SK-N-SH (cell line): ENCODE results near the gene PTEN. TPM values are rescaled to one million over a fixed set of nuclear protein-coding genes. Genes with fewer than 3 reads are reported as not detected.

Experiments
- CTCF ChIA-PET: fragments of 300-600, 350-600 bp; formaldehyde crosslinking; extraction: SDS; loops from one replicate; lab custom pipeline; 2021; lab: Yijun Ruan, JAX
- POLR2A ChIA-PET: fragments of 350-600 bp; sonication (Branson Sonifier 250); formaldehyde crosslinking; extraction: SDS; loops from one replicate; lab custom pipeline; 2020; ENCODE audit warnings: antibody characterized with exemption, inconsistent platforms; lab: Yijun Ruan, JAX
- DNase-seq: peaks from one replicate; pipeline ENCODE4 v3.0.0; 2012
- H2AFZ ChIP-seq: fragments of 200-600 bp; sonication (generic); 2 replicates; pipeline ENCODE4 v1.8.1; 2016; ENCODE audit warnings: antibody characterized with exemption, mild to moderate bottlenecking, low read depth
- H3F3A ChIP-seq: fragments of 200-600 bp; sonication (generic); replicated peaks from 2 replicates; pipeline ENCODE3; 2016; ENCODE audit warnings: antibody characterized with exemption, mild to moderate bottlenecking; ENCODE audit not compliant: insufficient read depth
- H3K27ac ChIP-seq, 2 experiments: fragments of 200-500 bp in 1 of 2; fragments of 200-600 bp in 1 of 2; sonication (Bioruptor generic) in 1 of 2; sonication (generic), shearing (Covaris generic) in 1 of 2; 2 replicates each; pipeline versions ENCODE4 v1.5.1 to v1.6.1; 2014 to 2016; ENCODE audit warnings: low read depth in 2 of 2, inconsistent platforms in 1 of 2, low read length in 1 of 2, mild to moderate bottlenecking in 1 of 2, mixed read lengths in 1 of 2
- H3K27me3 ChIP-seq: fragments of 200-600 bp; sonication (generic), shearing (Covaris generic); 2 replicates; pipeline ENCODE4 v1.6.1; 2016; ENCODE audit warnings: mixed run types; ENCODE audit not compliant: insufficient read depth
- H3K36me3 ChIP-seq, 2 experiments: fragments of 200-500 bp in 1 of 2; fragments of 200-600 bp in 1 of 2; sonication (Bioruptor generic) in 1 of 2; sonication (generic) in 1 of 2; replicated peaks in 1 of 2; 2 replicates each; pipeline versions ENCODE3 to v1.5.1; 2014 to 2016; ENCODE audit warnings: low read length in 1 of 2, mild to moderate bottlenecking in 1 of 2; ENCODE audit not compliant: insufficient read depth in 2 of 2, control insufficient read depth in 1 of 2
- H3K4me1 ChIP-seq, 2 experiments: fragments of 200-500 bp in 1 of 2; fragments of 200-600 bp in 1 of 2; sonication (Bioruptor generic) in 1 of 2; sonication (generic), shearing (Covaris generic) in 1 of 2; 2 replicates each; pipeline versions ENCODE4 v1.5.1 to v1.6.1; 2014 to 2016; ENCODE audit warnings: low read depth in 1 of 2, low read length in 1 of 2, mixed run types in 1 of 2; ENCODE audit not compliant: insufficient read depth in 2 of 2, control insufficient read depth in 1 of 2
- H3K4me2 ChIP-seq: fragments of 200-600 bp; sonication (generic), shearing (Covaris generic); 2 replicates; pipeline ENCODE4 v1.6.1; 2017; ENCODE audit warnings: mixed run types
- H3K4me3 ChIP-seq, 2 experiments: fragments of 200-500 bp in 1 of 2; fragments of 200-600 bp in 1 of 2; sonication (Bioruptor generic) in 1 of 2; sonication (generic), shearing (Covaris generic) in 1 of 2; 2 replicates each; pipeline versions ENCODE4 v1.5.1 to v1.8.1; 2014 to 2016; ENCODE audit warnings: low read depth in 2 of 2, inconsistent platforms in 1 of 2, low read length in 1 of 2, mild to moderate bottlenecking in 1 of 2, mixed read lengths in 1 of 2, moderate library complexity in 1 of 2
- H3K79me2 ChIP-seq: fragments of 200-600 bp; sonication (generic); 2 replicates; pipeline ENCODE4 v1.8.1; 2017; ENCODE audit warnings: mild to moderate bottlenecking; ENCODE audit not compliant: insufficient read depth
- H3K9ac ChIP-seq: fragments of 200-600 bp; sonication (generic); 2 replicates; pipeline ENCODE4 v1.6.1; 2017; ENCODE audit warnings: mixed run types
- H3K9me2 ChIP-seq: fragments of 200-600 bp; sonication (generic); 2 replicates; pipeline ENCODE4 v1.6.1; 2017; ENCODE audit warnings: mixed run types
- H3K9me3 ChIP-seq: fragments of 200-600 bp; sonication (generic); 2 replicates; pipeline ENCODE4 v1.6.1; 2017; ENCODE audit warnings: mixed run types, mild to moderate bottlenecking, moderate library complexity
- H4K20me1 ChIP-seq: fragments of 200-600 bp; sonication (generic); 2 replicates; pipeline ENCODE4 v1.6.1; 2017; ENCODE audit warnings: mild to moderate bottlenecking, mixed run types; ENCODE audit not compliant: insufficient read depth
- CHD2 ChIP-seq: fragments of 150-350 bp; IDR thresholded peaks from 2 replicates; pipeline ENCODE4 v1.6.1; 2018; ENCODE audit warnings: low read length; ENCODE audit not compliant: partially characterized antibody
- CTCF ChIP-seq: fragments of 200-600 bp; sonication (generic); IDR thresholded peaks from 2 replicates; pipeline ENCODE4 v1.6.1; 2017; ENCODE audit warnings: antibody characterized with exemption, mild to moderate bottlenecking, moderate library complexity
- ELF1 ChIP-seq: IDR thresholded peaks from 2 replicates; pipeline ENCODE4 v1.4.0; 2012
- EP300 ChIP-seq, 2 experiments: IDR thresholded peaks; 2 replicates each; pipeline versions ENCODE4 v1.4.0 to v1.6.1; 2012; ENCODE audit warnings: borderline replicate concordance in 1 of 2, low read depth in 1 of 2, low read length in 1 of 2
- EZH2phosphoT487 ChIP-seq: fragments of 200-600 bp; sonication (generic); IDR thresholded peaks from 2 replicates; pipeline ENCODE4 v1.6.1; 2017; ENCODE audit warnings: low read depth, mixed run types, mild to moderate bottlenecking, antibody characterized with exemption, moderate library complexity, borderline replicate concordance
- FOXM1 ChIP-seq: IDR thresholded peaks from 2 replicates; pipeline ENCODE4 v1.4.0; 2012; ENCODE audit warnings: low read depth, mild to moderate bottlenecking
- GATA2 ChIP-seq: sonication (generic); formaldehyde crosslinking; IDR thresholded peaks from 2 replicates; pipeline ENCODE4 v1.5.0; 2020; ENCODE audit warnings: mild to moderate bottlenecking, missing genetic modification reagents
- JUND ChIP-seq: IDR thresholded peaks from 2 replicates; pipeline ENCODE4 v1.4.0; 2012
- MAX ChIP-seq: IDR thresholded peaks from 2 replicates; pipeline ENCODE4 v1.4.0; 2012; ENCODE audit warnings: low read depth
- MEF2A ChIP-seq: IDR thresholded peaks from 2 replicates; pipeline ENCODE4 v1.4.0; 2012; ENCODE audit warnings: low read depth, borderline replicate concordance
- NRF1 ChIP-seq: IDR thresholded peaks from 2 replicates; pipeline ENCODE4 v1.6.1; 2012; ENCODE audit warnings: low read depth, mild to moderate bottlenecking, low read length
- PBX3 ChIP-seq: IDR thresholded peaks from 2 replicates; pipeline ENCODE4; 2012
- POLR2AphosphoS5 ChIP-seq: IDR thresholded peaks from 2 replicates; pipeline ENCODE4 v1.6.1; 2012; ENCODE audit warnings: low read depth, low read length
- RXRA ChIP-seq: IDR thresholded peaks from 2 replicates; pipeline ENCODE4 v1.4.0; 2012; ENCODE audit warnings: low read depth, mild to moderate bottlenecking, borderline replicate concordance
- SMC3 ChIP-seq: IDR thresholded peaks from 2 replicates; pipeline ENCODE4 v1.6.1; 2012; ENCODE audit warnings: low read depth, low read length, improper control_type of control experiment
- TCF12 ChIP-seq: IDR thresholded peaks from 2 replicates; pipeline ENCODE4 v1.4.0; 2012
- USF2 ChIP-seq: fragments of 150-350 bp; IDR thresholded peaks from 2 replicates; pipeline ENCODE4 v1.6.1; 2017; ENCODE audit warnings: antibody characterized with exemption, low read length, low read depth, borderline replicate concordance
- WGBS: methylation state at CpG from one replicate; pipeline ENCODE4 v1.1.6; 2017; ENCODE audit warnings: low lambda C conversion rate; 5-methylcytosine and 5-hydroxymethylcytosine counted together
- polyA plus RNA-seq, 3 experiments: library from polyadenylated mRNA; depleted of rRNA; stranded (reverse); fragments of >200 nt; gene quantifications; 2 replicates each; pipeline ENCODE4 v1.2.3, GENCODE V29; 2012

PTEN gene
- polyA plus RNA-seq, 1 of the 3 experiments (the other 2 are of a cell fraction): 12.8 TPM

- CTCF ChIA-PET: interaction anchor here (0.6 to 1.7 kb wide), 5 partner anchors 22 to 735 kb away, joined by 3 to 5 read pairs (median 3); no protein-coding TSS in a partner anchor
- Histone ChIP-seq H3K4me1 (peaks cover 10 to 12% of the 10 kb centered on the region in 2 experiments; a peak in 3 of 4 replicates), H3K27me3 (no peaks in the 10 kb centered on the region), H3K9me3 (no peaks in the 10 kb centered on the region), H3K9me2 (no peaks in the 10 kb centered on the region; the same call in 1 of the 2 replicates), H3K79me2 (peaks cover 57% of the 10 kb centered on the region), H2AFZ (no peak overlapping the region), H3K27ac (peak overlapping the region; percentile 91 to 95), H3F3A (peaks cover 17% of the 10 kb centered on the region), H3K9ac (peak overlapping the region; percentile 90), H3K36me3 (peaks cover 21 to 24% of the 10 kb centered on the region in 2 experiments), H3K4me2 (peak overlapping the region; percentile 86), H3K4me3 (peak overlapping the region; percentile 86 to 94), H4K20me1 (peaks cover 19% of the 10 kb centered on the region)
- no peak for DNase-seq
- TF ChIP-seq USF2 (no peak), FOXM1 (no peak), ELF1 (no peak), RXRA (no peak), SMC3 (no peak), CTCF (no peak), POLR2AphosphoS5 (no peak)
- 6% methylated on average over 10 of the region's 10 CpGs for WGBS
- POLR2A ChIA-PET: interaction anchor here (1.0 to 1.8 kb wide), 2 partner anchors 46 to 126 kb away, joined by 3 to 11 read pairs; partner anchors contain the start of genes KLLN and PTEN
Observed at GRCh38 chr10:87816898-87817608, 46.4 kb upstream of the PTEN start.

- Histone ChIP-seq H3K9me3 (no peaks in the 10 kb centered on the region), H3K36me3 (peaks cover 16% of the 10 kb centered on the region in 2 experiments), H2AFZ (peak within 1 kb of the TSS; percentile 79), H3K4me2 (peak within 1 kb of the TSS; percentile 86), H3K27ac (peak within 1 kb of the TSS; percentile 91 to 95), H3K79me2 (peaks cover 49% of the 10 kb centered on the region), H3K9ac (peak within 1 kb of the TSS; percentile 90), H3K9me2 (no peaks in the 10 kb centered on the region; the same call in 1 of the 2 replicates), H3F3A (peaks cover 17% of the 10 kb centered on the region), H4K20me1 (peaks cover 19% of the 10 kb centered on the region), H3K27me3 (no peaks in the 10 kb centered on the region), H3K4me3 (peak within 1 kb of the TSS; percentile 86 to 94), H3K4me1 (peaks cover 10 to 12% of the 10 kb centered on the region in 2 experiments; a peak in 3 of 4 replicates)
- CTCF ChIA-PET: interaction anchor here (0.6 to 5.1 kb wide), 8 partner anchors 10 to 735 kb away, joined by 3 to 18 read pairs (median 4); no protein-coding TSS in a partner anchor
- 0% methylated on average over 15 of the region's 60 CpGs for WGBS
- POLR2A ChIA-PET: interaction anchor here (0.5 to 2.2 kb wide), 5 partner anchors 10 to 313 kb away, joined by 3 to 11 read pairs (median 6); partner anchors contain the start of genes KLLN, MINPP1 and PTEN
- peak; percentile 92 for DNase-seq
- TF ChIP-seq CTCF: peak; percentile 47
- no peak for TF ChIP-seq JUND
- TF ChIP-seq GATA2 (CRISPR knock-in tag): no peak
- no peak for TF ChIP-seq SMC3
- peak; percentile 61 for TF ChIP-seq CHD2
- no peak for TF ChIP-seq EZH2phosphoT487
- peak; percentile 86 for TF ChIP-seq NRF1
- TF ChIP-seq POLR2AphosphoS5: peak; percentile 87
- no peak for TF ChIP-seq MEF2A
- TF ChIP-seq PBX3: no peak
- 0 out of 2 replicates have a peak, but pooled peaks have one; percentile 11 for TF ChIP-seq TCF12
- TF ChIP-seq EP300 (IDR thresholded peaks at IDR 0.05; ENCODE audit: borderline replicate concordance in 1 of 2, low read depth in 1 of 2, low read length in 1 of 2): no peak
- TF ChIP-seq MAX: peak; percentile 78
Observed at GRCh38 chr10:87817609-87818504, 45.6 kb upstream of the PTEN start, which contains the start of gene ATAD1. TSS of gene ATAD1 (minus strand) at chr10:87818226. CDS start at chr10:87814599, 3,627 bp downstream.
